G401.6 (cell line): ENCODE data around the gene PHF20.
"Not testable (repeated sequence)": the region's sequence is repeated elsewhere in the genome, so short reads cannot be mapped to it uniquely, and the experiment has no call there.

Experiments used
- FAIRE-seq: peaks from 2 replicates; lab custom pipeline; 2012; peaks lifted over from hg19 to GRCh38; lab: Jason Lieb, UNC

Gene PHF20

DNA sequence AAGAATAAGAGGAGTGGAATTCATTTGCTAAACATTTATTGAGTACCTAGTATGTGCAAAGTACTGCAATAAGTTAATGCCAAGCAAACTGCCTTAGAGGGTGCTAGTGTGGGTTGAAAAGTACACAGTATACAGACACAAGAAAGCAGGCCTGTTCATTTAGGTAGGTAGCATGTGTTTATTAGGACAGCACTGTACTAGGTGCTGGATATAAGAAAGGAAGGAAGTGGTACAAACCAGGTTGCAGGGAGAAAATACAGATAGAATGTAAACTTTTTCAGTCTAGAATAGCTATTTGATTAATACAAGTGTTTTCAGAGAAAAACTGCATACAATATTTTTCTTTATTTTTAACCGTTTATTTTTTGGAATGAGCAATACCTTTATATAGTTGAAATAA, 68.1 kb downstream of the PHF20 start:
- FAIRE-seq, result no peak

DNA sequence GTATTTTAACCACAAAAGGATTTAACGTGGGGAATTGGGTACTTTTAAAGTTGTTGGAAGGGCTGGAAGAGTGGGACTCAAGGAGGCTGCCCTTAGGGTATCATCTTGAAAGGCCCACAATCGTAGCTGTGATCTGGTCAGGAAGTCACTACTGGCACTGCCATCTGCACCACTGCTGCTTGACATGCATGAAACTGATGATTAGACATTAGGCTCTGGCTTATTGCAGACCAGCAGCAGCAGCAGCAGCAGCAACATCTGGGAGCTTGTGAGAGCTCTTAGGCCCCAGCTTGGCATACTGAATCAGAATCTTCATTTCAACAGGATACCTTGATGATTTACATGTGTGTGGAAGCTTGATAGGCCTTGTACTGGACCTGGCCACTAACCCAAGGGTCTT, 68.6 kb downstream of the PHF20 start:
- no peak for FAIRE-seq

DNA sequence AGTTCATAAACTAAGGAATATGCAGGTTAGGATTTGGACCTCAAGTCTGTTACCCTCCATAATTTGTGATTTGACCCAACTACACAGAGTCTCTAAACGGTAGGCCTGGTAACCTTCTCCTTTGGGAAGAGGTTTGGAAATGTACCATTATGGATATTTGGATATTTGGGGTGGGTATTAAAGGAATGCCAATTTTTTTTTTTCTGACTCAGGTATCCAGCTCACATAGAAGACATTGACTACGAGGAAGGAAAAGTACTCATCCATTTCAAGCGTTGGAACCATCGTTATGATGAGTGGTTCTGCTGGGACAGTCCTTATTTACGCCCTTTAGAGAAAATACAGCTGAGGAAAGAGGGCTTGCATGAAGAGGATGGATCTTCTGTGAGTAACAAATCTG, 70.5 kb downstream of the PHF20 start:
- no peak for FAIRE-seq

DNA sequence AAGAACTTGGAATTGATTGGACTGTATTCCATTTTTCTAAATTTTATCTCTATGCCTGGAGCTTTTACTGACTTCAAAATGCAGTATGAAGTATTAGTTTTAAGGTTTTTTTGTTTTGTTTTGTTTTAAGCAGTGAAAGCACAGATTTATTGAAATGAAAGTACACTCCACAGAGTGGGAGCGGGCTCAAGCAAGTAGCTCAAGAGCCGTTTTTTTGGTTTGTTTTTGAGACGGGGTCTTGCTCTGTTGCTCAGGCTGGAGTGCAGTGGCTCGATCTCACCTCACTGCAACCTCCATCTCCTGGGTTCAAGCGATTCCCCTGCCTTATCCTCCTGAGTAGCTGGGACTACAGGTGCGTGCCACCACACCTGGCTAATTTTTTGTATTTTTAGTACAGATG, 72.1 kb downstream of the PHF20 start:
- not testable (repeated sequence) for FAIRE-seq

DNA sequence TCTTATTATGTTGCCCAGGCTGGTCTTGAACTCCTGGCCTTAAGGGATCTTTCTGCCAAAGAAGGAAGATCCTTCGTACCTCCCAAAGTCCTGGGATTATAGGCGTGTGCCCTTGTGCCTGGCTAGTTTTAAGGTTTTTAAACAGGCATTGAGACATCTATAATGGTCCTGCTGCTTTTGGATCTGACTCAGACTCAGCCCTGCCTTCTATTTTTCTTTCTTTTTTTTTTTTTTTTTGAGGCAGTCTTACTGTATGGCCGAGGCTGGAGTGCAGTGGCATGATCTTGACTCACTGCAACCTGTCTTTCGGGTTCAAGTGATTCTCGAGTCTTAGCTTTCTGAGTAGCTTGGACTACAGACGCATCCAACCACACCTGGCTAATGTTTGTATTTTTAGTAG, 73.7 kb downstream of the PHF20 start:
- no peak for FAIRE-seq

DNA sequence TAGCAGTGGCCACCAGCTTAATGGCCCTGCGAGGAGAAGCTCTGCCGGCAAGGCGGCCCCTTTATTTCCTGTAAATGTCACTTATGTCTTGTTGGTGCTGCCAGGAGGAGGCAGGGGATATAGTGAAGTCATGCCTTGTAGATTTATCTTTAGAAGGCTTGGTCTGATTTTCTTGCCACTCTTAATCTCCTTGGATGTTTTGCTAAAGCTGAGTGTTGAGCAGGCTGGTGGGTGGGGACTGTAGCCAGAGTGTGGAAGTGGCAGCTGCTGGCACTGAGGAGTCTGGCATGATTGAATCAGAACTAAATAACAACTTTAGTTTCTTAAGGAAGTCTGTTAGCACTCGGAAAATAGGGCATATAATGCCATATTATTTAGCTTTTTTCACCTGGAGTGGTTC, 77.9 kb downstream of the PHF20 start:
- no peak for FAIRE-seq

DNA sequence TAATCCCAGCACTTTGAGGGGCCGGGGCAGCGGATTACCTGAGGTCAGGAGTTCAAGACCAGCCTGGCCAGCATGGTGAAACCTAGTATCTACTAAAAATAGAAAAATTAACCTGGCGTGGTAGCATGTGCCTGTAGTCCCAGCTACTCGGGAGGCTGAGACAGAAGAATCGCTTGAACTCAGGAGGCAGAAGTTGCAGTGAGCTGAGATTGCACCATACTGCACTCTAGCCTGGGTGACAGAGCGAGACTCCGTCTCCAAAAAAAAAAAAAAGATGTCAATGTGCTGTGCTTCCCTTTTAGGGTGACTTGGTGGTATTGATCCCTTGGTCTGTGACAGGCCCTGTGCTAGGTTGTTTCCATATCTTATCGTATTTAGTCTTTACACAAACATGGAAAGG, 79.8 kb downstream of the PHF20 start:
- not testable (repeated sequence) for FAIRE-seq

DNA sequence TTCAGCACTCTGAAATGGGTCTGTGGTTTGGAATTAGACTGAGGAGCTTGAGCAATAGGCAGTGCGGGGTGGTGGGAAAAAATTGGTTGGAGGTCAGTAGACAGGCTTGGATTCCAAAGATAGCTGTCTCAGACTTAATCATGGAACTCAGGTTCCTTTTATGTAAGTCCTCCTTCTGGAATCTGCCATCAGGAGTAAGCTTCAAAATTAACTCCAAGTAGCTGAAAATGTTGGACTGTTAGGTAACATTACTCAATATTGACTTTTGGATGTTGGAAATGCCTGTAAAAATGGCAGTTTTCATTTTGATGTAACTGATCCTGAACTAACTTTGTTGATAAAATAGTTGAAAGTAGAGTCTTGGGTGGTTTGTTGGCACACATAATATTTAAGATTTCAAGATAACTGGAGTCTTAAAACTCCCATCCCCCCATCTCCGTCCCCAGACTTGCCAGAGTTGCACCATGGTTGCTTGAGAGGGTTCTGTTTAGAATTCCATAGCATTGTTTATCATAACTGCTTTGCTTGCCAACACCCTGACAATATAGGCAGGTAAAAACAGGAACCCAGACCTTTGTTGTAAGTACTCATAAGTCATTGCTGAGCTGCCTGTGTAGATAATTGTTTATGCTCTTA, 83.0 kb downstream of the PHF20 start:
- no peak for FAIRE-seq

DNA sequence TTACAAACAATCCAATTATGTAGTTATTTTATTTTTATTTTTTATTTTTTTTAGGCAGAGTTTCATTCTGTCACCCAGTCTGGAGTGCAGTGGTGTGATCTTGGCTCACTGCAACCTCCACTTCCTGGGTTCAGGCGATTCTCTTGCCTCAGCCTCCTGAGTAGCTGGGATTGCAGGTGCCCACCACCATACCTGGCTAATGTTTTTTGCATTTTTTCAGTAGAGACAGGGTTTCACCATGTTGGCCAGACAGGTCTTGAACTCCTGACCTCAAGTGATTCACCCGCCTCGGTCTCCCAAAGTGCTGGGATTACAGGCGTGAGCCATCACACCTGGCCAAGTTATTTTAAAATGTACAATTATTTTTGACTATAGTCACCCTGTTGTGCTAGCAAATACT, 83.8 kb downstream of the PHF20 start:
- not testable (repeated sequence) for FAIRE-seq

DNA sequence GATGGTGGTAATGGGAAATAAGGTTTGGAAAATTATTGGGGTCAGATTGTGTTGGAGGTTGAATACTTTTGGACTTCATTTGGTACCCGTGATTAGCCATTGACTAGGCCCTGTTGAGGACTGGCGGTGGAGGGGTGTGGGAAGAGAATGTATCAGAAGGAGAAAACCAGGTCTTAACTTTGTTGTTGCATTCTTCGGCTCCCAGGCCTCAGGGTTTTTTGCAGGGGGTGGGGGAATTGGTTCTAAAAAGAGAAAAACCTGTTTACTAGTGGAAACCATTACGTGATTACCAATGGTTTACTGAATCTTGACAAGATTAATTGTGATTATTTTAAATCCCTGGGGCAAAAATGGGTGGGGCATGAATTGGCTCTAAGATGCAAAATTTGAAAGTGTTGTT, 85.1 kb downstream of the PHF20 start:
- FAIRE-seq, result no peak

DNA sequence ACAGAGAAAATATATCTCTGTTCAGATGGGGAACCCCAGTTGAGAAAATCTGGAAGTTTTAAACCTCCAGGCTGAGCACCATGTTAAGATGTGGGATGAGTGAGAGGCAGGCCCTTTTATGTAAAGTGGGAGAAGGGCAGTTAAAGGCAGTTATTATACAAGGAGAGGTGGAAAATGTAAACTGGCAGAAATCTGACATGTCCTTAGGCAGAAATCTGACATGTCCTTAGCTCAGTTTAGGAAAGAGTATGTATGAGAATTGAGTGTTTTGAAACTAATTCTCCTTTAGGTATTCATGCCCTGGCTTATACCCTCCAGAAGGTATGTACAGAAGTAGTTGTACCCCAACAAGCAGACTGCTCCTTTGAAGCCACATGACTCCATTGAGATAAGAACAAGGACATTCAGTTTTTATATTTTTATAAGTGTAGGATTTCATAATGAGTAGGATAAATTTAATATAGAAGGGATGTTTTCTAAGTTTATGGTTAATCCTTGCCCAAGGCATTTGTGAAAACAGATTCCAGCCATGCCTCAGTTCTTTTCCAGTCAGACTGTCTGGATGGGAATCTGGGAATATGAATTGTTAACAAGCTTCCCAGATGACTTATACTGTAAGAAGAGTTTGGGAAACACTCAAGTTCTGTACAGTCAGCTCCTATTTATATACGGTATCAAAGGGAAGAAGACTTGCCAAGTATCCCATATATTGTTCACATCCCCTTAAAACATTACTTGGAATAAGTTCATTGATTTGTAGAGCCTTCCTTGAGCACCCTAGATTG, 94.8 kb downstream of the PHF20 start:
- no peak for FAIRE-seq

DNA sequence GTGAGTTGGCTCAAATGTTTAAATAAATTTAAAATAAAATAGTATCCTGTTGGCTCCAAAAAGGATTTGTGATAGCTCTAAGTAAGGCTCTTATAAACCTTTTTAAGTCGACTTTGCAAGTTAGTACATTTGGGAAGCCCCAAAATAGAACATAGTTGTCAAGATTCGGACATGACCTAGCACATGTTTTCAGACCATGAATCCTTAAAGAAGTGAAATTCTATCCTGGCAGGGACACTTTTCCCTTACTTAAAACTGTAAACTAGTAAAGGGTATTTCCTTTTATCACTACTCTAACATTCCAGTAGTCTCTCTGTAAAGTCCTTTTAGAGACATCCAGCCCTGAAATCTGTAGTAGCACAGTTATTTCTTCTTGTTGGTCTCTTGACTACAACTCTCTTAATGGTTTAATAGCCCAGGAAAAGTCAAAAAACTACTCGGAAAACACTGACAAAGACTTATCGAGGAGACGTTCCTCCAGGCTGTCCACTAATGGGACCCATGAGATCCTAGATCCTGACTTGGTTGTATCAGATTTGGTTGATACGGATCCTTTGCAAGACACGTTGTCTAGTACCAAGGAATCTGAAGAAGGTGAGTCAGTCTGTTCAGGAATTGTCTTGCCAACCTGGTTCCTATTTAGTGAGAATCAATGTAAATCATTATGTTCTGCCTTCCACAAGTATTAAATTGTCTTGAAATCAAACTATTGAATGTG, 98.9 kb downstream of the PHF20 start:
- FAIRE-seq, result no peak

DNA sequence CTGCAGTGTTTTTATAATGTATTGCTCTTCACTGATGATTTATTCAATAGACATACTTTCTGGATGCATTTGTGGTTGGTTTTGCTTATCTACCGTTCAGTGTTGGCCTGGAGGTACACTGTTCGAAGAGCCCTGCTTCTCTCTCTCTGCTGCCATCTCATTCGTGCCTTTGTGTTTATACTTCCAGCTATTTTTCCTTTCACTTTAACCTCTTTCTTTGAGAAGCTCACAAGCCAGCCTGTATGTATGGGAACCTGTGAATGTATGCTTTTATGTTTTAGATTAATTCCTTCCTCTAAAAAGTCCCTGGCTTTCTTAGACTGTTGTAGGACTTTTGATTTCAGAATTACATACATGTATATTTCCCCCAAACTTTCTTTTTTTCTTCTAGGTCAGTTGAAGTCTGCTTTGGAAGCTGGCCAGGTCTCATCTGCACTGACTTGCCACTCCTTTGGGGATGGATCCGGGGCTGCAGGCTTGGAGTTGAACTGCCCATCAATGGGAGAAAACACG, 99.5 kb downstream of the PHF20 start:
- FAIRE-seq, result no peak

DNA sequence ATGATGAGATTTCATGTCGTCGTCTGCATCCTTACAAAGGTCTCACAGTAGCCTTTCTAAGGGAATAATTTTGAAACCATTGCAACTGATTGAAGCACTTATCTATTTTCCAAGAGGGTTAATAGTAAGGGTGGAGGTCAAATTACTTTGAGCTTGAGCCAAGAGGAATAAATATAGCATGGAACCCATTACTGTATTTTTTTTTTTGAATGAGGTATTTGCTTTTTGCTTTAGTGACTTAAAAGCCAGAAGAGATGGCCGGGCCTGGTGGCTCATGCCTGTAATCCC, 104.2 kb downstream of the PHF20 start:
- no peak for FAIRE-seq

DNA sequence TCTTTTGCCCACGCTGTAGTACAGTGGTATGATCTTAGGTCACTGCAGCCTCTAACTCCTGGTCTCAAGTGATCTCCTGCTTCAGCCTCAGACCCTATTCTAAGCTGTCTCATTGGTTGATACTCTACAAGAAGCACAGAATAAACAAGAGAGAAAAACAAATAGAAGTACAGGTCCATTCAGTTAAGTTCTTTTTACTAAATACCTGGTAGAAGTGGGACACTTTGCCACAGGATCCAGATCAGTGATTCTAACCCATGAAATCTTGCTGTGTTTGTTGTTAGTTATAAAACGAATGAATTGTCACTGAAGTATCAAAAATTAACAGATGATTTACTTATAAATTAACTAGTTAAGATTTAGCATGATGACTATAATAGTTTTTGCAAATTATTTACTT, 105.8 kb downstream of the PHF20 start:
- FAIRE-seq, result no peak

DNA sequence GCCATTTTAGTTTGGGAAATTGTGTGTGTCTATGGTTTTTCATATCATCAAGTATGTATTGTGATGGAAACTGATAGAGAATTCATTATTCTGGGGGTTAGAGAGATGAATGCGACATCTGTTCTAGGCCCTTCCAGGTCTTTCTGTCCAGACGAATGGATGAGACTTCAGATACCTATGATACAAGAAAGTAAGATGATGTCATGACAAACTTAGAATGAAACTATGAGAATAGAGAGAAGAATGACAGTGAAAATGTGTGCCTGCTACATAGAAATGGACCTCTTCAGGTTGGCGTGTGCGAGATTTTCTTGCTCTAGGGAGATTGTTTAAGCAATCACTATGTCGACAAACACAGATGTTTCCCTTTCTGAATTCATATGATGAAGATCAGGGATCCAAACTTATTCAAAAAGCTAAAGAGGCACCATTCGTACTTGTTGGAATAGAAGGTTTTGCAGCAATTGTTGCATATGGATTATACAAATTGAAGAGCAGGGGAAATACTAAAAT, 106.4 kb downstream of the PHF20 start:
- no peak for FAIRE-seq

DNA sequence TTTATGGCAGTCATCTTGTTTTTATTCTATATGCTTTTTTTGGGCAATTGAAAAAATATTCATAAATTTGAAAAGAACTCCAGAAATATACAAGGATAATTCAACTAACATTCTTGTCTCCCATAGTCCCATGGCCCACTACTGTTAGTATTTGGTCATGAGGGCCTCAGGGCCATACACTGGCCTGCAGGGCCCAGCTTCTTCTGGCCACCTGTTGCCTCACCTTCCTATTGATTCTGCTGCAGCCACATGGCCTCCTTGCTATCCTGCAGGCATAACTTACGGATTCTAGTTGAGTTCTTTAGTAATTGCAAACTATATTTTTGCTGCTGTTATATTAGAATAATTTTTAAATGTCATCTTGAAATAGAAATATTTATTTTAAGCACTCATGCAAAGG, 109.9 kb downstream of the PHF20 start:
- FAIRE-seq, result no peak

DNA sequence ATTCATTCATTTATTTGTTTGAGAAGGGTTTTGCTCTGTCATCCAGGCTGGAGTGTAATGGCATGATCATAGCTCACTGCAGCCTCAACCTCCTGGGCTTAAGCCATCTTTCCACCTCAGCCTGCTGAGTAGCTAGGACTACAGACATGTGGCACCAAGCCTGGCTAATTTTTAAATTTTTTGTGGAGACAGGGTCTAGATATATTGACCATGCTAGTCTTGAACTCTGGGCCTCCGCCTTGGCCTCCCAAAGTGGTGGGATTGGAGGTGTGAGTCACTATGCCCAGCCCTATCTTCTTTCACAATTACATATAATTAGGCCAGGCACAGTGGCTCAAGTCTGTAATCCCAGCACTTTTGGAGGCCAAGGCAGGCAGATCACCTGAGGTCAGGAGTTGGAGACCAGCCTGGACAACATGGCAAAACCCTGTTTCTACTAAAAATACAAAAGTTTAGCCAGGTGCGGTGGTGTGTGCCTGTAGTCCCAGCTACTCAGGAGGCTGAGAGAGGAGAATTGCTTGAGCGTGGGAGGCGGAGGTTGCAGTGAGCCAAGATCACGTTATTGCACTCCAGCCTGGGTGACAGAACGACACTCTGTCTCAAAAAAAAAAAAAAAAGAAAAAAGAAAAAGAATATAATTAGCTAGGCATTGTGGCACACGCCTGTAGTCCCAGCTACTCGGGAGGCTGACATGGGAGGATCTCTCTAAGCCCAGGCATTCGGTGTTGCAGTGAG, 110.8 kb downstream of the PHF20 start:
- FAIRE-seq, result not testable (repeated sequence)

DNA sequence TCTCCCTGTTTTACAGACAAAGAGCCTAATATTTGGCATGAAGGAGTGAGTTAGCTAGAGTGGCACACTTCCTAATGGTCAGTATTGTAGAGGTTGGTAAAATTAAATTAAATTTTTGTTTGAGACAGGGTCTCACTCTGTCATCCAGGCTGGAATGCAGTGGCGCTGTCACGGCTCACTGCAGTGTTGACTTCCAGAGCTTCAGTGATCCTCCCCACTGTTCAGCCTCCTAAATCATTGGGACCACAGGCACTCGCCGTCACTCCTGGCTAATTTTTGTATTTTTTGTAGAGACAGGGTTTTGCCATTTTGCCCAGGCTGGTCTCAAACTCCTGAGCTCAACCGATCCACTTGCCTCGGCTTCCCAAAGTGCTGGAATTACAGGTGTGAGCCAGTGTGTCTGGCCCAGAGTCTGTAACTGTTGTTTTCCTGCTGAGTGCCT, 111.5 kb downstream of the PHF20 start:
- no peak for FAIRE-seq

DNA sequence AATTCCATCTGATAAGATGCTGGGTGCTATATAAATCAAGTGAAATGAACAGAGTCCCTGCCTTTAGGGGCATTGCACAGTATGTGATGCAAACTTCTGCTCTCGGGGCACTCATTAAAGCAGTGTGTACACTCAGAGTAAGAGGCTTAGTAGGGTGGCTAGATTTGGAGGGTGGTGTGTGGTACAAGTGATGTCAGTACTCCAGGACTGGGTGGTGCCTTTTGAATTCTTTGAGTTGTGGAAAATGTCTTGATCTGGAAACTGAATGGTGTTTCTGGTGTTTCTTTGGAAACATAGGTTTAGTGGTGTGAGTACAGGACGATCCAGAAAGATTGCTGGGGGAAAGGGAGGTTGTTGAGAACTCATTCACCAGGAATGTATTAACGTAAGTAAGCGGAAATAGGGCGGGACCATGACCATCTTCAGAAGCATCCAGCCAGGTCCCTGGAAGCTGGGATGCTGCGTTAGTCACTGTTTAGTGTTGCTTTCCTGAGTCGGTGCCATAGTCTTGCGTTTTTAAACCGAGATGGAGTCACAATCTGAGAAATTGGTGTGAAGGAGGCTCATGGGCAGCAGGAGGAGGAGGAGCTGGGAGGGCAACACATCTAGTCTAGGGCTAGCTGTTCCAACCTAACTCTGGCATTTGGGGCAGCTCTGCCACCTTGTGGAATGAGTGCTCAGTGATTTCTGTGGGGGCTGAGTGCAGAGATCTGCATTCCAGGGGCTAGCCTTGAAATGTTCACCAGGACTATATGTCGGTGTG, 112.1 kb downstream of the PHF20 start:
- FAIRE-seq, result peak; percentile 92

DNA sequence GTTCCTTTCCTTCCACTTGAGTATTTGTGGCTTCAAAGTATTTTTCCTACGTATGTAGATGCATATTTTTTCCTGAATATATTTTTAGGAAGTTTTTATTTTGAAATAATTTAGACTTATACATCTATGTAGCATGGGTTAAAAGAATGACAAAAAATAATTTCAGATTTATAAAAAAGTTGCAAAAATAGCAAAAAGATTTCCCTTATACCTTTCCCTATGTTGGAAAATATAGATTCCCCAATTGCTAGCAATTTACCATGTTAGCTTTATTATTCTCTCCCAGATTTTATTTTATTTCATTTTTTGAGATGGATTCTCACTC, 112.7 kb downstream of the PHF20 start:
- no peak for FAIRE-seq

DNA sequence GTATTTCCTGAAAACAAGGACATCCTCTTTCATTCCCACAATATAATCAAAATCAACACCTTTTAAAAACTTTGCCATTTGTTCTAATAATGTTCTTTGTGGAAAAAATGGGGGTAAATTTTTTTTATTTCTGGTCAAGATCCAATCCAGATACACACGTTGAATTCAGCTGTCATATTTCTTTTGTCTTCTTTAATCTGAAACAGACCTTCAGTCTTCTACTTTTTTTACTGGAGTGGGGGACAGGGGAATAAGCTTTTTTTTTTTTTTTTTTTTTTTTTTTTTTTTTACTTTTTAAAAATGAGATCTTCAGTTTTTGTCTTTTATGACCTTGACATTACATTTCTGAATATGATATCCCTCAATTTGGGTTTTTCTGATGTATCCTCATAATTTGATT, 113.4 kb downstream of the PHF20 start:
- no peak for FAIRE-seq
